GM20431 (cell line): Measurements from ENCODE around the gene GLP1R.

Experiments
- in situ Hi-C: fragments of 300-500 bp; cut with MseI, MboI; formaldehyde crosslinking; loops from one replicate; pipeline ENCODE4 v1.15.0; 2020; ENCODE audit warnings: low sequenced_read_pairs; ENCODE audit not compliant: unreplicated experiment

The GLP1R gene

DNA sequence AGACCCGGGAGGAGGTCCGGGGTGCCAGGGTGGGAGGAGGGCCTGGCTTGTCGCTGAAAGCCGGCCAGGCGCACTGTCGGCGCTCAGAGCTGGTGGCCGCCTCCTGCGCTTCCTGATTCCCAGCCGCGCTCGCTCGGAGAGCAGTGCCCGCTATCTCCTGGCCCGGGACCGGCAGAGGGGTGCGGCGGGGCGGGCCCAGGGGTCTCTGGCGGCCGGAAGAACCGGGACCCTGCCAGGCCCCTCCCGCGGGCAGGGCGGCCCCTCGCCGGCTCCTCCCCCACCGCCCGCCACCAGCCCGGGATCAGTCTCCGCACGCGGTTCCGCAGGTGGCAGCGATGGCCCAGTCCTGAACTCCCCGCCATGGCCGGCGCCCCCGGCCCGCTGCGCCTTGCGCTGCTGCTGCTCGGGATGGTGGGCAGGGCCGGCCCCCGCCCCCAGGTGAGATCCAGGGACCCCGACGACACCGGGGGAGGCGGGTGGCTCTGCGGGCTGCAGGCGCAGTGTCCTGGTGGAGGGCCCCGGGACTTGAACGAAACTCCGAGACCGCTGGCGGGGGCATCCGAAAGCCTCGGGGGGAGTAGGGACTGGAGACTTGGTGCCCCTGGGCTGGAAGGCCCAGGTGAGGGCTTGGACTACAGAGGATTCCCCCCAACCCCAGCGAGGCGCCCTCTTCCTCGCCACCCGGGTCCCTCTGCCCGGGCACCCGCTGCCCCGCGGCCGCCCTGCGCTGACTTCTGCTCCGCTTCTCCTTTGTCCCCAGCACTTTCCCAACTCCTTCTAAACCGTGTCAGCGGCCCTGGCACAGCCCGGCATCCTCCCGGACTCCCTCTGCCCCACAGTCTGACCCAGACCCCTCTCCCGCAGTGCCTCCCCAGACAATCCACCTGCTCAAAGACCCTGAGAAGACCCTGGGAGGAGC is at the start of gene GLP1R:
Gene GLP1R, plus strand, starts transcription at position 301 of the 919 bp plus-strand sequence. Its CDS starts 60 bp downstream, at position 361.
- in situ Hi-C loops: no loop called here

- in situ Hi-C loops: no loop called here
Observed at GRCh38 chr6:39003072-39003471, 45.5 kb upstream of the GLP1R start.

GRCh38 chr6:39003492-39003891 is 45.1 kb upstream of the GLP1R start:
- in situ Hi-C loops: no loop called here

DNA sequence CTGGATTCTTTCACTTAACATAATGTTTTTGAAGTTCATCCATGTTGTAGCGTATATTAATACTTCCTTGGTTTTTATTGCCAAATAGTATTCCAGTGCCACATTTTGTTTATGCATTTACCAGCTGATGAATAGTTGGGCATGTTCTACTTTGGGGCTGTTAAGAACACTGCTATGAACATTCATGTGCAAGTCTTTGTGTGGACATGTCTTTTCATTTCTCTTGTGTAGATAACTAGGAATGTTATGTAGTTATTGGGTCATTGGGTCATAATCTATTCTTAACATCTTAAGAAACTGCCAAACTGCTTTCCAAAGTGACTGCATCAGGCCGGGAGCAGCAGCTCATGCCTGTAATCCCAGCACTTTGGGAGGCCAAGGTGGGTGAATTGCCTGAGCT is 43.8 kb upstream of the GLP1R start:
- in situ Hi-C loops: no loop called here

GRCh38 chr6:39005774-39006173 is 42.8 kb upstream of the GLP1R start:
- in situ Hi-C loops: no loop called here

DNA sequence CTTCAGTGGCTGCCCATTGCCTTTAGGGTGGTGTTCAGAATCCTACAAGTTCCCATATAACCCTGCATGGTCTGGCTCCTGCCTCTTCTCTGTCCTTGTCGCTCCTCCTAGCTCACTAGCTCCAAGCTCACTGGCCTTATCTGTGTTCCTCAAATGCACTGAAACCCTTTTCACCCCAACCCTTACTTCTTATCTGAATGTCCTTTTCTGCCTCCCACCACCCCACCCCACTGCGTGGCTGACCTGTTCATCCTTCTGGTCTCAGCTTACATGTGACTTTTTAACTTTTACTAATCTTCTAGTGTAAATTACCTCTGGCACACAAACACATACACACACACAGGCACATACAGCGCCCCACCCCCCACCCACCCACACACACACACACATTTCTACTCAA is 41.0 kb upstream of the GLP1R start:
- in situ Hi-C loops: no loop called here

- in situ Hi-C loops: no loop called here
Observed at GRCh38 chr6:39008737-39009136, 39.8 kb upstream of the GLP1R start.

- in situ Hi-C loops: no loop called here
Observed at GRCh38 chr6:39009476-39009875, 39.1 kb upstream of the GLP1R start.

DNA sequence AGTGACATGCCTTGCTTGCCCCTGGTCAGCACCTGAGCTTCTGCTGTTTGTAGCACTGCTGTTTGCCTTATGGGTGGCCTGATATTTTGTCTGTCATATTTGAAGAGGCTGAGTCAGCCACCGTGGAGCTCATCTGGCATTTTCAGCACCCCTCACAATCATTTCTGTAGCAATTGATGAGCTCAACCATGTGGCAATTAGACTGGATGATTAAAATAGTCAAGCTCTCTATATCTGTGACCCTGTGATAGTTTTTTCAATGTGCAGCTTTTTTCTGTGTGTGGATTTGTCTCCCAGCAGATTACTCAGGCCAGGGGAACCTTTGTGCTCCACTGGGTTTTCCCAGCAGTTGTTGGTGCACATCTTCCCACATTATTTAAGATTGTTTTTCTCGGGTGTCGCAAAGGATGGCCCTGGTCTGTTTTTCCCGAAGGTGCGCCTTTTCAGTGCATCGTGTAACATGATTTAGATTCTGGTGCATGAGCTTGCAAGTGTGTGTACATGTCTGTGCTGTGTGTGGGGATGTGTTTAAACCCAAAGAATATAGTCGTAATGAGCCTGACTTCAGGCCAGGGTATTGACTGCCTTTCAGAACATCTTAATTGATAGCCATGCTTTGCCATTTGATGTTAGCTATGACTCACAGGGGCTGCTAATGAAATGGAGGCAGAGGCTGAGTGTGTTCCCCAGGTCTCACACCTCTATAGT is 31.6 kb upstream of the GLP1R start:
- in situ Hi-C loops: no loop called here

DNA sequence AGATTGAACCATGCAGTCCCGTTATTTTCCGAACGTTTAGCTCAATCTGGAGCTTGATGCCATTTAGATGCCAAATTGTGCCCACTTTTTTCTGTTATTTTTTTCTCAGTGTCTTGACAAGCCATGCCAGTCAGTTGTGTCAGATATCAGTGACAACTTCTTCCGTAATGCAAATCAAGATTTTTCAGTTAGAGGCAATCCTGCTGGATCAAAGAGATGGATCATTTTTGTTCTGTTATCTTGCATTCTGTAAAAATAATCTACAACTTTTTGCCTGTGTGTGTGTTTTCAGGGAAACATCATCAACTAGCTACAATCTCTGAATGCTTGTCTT is 31.1 kb upstream of the GLP1R start:
- in situ Hi-C loops: no loop called here

DNA sequence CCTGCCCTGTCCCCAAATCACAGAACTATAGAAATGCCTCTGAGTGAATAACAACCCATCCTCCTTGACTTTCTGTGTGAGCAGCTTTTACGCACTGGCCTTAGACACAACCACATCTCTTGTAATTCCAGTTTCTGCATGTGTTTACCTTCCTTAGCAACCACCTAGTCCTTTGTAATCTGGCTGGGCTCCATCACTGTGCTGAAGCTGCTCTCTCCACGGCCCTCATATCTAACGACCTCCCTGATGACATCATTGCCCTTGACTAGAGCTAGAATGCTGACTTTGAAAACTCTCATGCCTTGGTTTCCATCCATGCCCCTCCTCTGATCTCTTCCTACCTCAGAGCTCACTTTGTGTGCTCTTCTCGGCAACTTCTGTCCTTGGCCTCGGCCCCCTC is 30.5 kb upstream of the GLP1R start:
- in situ Hi-C loops: no loop called here

DNA sequence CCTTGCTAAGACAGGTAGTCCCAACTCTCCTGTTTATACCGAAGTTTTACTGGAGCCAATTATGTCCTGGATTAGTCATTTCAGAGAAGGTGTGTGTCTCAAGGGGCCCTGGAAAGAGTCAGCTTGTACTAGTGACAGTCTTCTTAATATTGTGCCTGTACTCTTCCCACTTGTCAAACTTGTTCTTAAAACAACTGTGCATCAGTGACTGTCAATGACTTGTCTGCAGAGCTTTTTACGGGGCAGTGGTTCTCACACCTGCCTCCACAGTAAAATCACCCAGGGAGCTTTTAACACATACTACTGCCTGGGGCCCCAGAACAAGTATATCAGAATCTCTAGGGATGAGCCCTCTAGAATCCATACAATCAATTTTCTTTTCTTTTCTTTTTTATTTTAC is 28.4 kb upstream of the GLP1R start:
- in situ Hi-C loops: no loop called here

- in situ Hi-C loops: no loop called here
Observed at GRCh38 chr6:39021041-39021440, 27.5 kb upstream of the GLP1R start.

GRCh38 chr6:39021779-39022178 is 26.8 kb upstream of the GLP1R start:
- in situ Hi-C loops: no loop called here

- in situ Hi-C loops: no loop called here
Observed at GRCh38 chr6:39026175-39026574, 22.4 kb upstream of the GLP1R start.

DNA sequence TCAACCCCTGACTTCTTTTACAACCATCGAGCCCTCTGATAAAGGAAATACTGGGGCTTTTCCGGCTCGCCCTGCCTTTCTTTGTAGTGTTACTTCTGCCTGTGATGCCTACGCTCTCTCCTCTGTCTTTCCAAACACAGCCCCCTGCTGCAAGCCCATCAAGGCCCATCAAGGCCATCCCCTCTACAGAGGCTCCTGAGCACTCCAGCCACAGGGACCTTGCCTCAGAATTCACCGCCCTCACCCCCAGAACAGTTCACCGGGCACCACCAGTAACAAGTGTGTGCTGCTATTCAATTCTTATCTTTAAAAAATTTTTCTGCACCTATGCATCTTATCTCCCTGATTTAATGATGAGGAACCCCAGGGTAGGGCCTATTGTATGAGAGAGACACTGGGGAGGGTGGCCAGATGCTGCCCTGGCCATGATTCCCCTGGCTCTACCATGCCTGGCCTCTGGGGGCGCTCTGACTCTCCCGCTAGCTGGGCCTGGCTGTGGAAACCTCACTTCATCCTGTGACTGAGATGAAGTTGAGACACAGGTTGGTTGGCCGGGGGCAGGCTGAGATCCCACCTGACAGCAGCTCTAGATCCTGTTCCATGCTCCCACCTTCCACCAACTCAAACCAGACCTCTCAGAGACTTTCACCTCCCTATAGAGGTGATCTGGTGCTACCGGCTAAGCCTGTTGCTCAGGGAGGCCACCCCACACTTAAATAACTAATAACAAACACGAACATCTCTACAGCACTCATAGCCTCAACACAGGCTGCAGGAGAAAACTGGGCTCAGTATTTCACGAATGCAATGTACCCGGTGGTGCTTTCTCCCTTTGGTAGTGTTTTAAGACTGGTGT is 19.2 kb upstream of the GLP1R start:
- in situ Hi-C loops: no loop called here

GRCh38 chr6:39035681-39036080 is 12.9 kb upstream of the GLP1R start:
- in situ Hi-C loops: no loop called here

DNA sequence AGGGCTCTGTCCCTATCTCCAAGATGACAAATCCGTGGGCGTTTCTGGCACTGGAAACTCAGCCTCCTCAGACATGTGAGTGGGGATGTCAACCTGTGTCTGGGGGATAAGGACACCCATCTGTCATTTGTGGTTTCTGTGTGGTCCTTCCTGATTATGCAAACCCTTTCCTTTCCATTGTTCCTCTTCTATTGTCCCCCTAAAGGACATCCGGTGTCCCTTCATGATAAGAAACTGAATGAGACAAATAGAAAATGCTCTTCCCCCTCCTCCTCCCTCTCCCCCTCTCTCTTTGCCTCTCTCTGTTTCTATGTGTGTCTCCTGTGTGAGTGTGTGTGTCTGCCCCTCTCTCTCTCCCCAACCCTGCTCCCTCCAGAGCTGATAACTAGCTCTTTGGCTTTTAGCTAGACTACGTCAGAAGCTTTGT is 11.5 kb upstream of the GLP1R start:
- in situ Hi-C loops: no loop called here

GRCh38 chr6:39037707-39038106 is 10.9 kb upstream of the GLP1R start:
- in situ Hi-C loops: no loop called here

- in situ Hi-C loops: no loop called here
Observed at GRCh38 chr6:39040080-39040673, 8.4 kb upstream of the GLP1R start.
